HG03108 (cell line): ENCODE data around the gene E2F7.
A peak's percentile ranks its signal among the peaks of the same experiment; 100 is the strongest.
"Not testable (repeated sequence)": the region's sequence is repeated elsewhere in the genome, so short reads cannot be mapped to it uniquely, and the experiment has no call there.

Experiments used
- ATAC-seq: cut with Tn5 transposase; IDR thresholded peaks from one replicate; pipeline ENCODE4 v1.9.1; 2021; ENCODE audit warnings: moderate library complexity; ENCODE audit not compliant: unreplicated experiment

Gene E2F7

GRCh38 chr12:77065361-77066204, at the start of gene E2F7:
E2F7 (minus strand) TSS chr12:77065569; CDS start chr12:77064635, 934 bp downstream.
- ATAC-seq, result peak; percentile 63

GRCh38 chr12:77113971-77114370, 48.6 kb upstream of the E2F7 start:
- ATAC-seq, result no peak

GRCh38 chr12:77108707-77109106, 43.3 kb upstream of the E2F7 start:
- no peak for ATAC-seq

GRCh38 chr12:77107121-77107520, 41.8 kb upstream of the E2F7 start:
- ATAC-seq, result no peak

- ATAC-seq, result no peak
Measured at GRCh38 chr12:77104792-77105191, 39.4 kb upstream of the E2F7 start.

GRCh38 chr12:77104286-77104685, 38.9 kb upstream of the E2F7 start:
- ATAC-seq, result no peak

GRCh38 chr12:77102691-77103090, 37.3 kb upstream of the E2F7 start:
- ATAC-seq, result no peak

GRCh38 chr12:77102123-77102522, 36.8 kb upstream of the E2F7 start:
- no peak for ATAC-seq

- ATAC-seq, result no peak
Measured at GRCh38 chr12:77099799-77100198, 34.4 kb upstream of the E2F7 start.

GRCh38 chr12:77097846-77098245, 32.5 kb upstream of the E2F7 start:
- no peak for ATAC-seq

- ATAC-seq, result not testable (repeated sequence)
Measured at GRCh38 chr12:77092227-77092626, 26.9 kb upstream of the E2F7 start.

- ATAC-seq, result no peak
Measured at GRCh38 chr12:77089686-77090220, 24.4 kb upstream of the E2F7 start.

GRCh38 chr12:77087427-77087826, 22.1 kb upstream of the E2F7 start:
- no peak for ATAC-seq

GRCh38 chr12:77082021-77082420, 16.7 kb upstream of the E2F7 start:
- ATAC-seq, result no peak

- ATAC-seq, result no peak
Measured at GRCh38 chr12:77079631-77080030, 14.3 kb upstream of the E2F7 start.

- ATAC-seq, result no peak
Measured at GRCh38 chr12:77078231-77078630, 12.9 kb upstream of the E2F7 start.

- no peak for ATAC-seq
Measured at GRCh38 chr12:77076886-77077285, 11.5 kb upstream of the E2F7 start.

- ATAC-seq, result not testable (repeated sequence)
Measured at GRCh38 chr12:77073894-77074293, 8.5 kb upstream of the E2F7 start.

- ATAC-seq, result no peak
Measured at GRCh38 chr12:77072833-77073495, 7.6 kb upstream of the E2F7 start.

- ATAC-seq, result peak; percentile 6
Measured at GRCh38 chr12:77070800-77071449, 5.6 kb upstream of the E2F7 start.

- ATAC-seq, result peak; percentile 71
Measured at GRCh38 chr12:77070382-77070781, 5.0 kb upstream of the E2F7 start.
